ENCODE results near the gene EFCAB8.

EFCAB8 gene

GRCh38 chr20:32989507-32990283 is 131.0 kb downstream of the EFCAB8 start:
- no peaks in the 10 kb centered on the region for H3K4me1 ChIP-seq (ENCODE audit: low read length)
- no peak overlapping the region for H3K4me2 ChIP-seq (ENCODE audit: low read depth, low read length)
- H3K4me3 ChIP-seq (ENCODE audit: low read length), result no peak overlapping the region
- H2AFZ ChIP-seq (ENCODE audit: low read length), result no peak overlapping the region
- H3K27ac ChIP-seq (ENCODE audit: low read length), result no peak overlapping the region
- no peaks in the 10 kb centered on the region for H3K9me2 ChIP-seq (replicated peaks; ENCODE audit: insufficient read depth, low read length)
- H3F3A ChIP-seq (ENCODE audit: insufficient read depth, low read length), result no peaks in the 10 kb centered on the region
- no peaks in the 10 kb centered on the region for H3K79me2 ChIP-seq (ENCODE audit: low read length)
- no peak overlapping the region for H3K9ac ChIP-seq (ENCODE audit: low read length)
- H4K20me1 ChIP-seq (ENCODE audit: insufficient read depth, low read length), result no peaks in the 10 kb centered on the region
- TF ChIP-seq, protein P1, sequence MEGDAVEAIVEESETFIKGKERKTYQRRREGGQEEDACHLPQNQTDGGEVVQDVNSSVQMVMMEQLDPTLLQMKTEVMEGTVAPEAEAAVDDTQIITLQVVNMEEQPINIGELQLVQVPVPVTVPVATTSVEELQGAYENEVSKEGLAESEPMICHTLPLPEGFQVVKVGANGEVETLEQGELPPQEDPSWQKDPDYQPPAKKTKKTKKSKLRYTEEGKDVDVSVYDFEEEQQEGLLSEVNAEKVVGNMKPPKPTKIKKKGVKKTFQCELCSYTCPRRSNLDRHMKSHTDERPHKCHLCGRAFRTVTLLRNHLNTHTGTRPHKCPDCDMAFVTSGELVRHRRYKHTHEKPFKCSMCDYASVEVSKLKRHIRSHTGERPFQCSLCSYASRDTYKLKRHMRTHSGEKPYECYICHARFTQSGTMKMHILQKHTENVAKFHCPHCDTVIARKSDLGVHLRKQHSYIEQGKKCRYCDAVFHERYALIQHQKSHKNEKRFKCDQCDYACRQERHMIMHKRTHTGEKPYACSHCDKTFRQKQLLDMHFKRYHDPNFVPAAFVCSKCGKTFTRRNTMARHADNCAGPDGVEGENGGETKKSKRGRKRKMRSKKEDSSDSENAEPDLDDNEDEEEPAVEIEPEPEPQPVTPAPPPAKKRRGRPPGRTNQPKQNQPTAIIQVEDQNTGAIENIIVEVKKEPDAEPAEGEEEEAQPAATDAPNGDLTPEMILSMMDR (IDR thresholded peaks at IDR 0.05; ENCODE audit: low read length), result no peak
- no peak for TF ChIP-seq EZH2phosphoT487 (IDR thresholded peaks at IDR 0.05; ENCODE audit: low read length)
- TF ChIP-seq EZH2 (optimal IDR thresholded peaks at IDR 0.05; ENCODE audit: low read depth, low read length), result no peak
- H3K27me3 ChIP-seq (replicated peaks; ENCODE audit: insufficient read depth, low read length), result peaks cover 6% of the 10 kb centered on the region; the same call in 1 of the 2 replicates
- no peak for DNase-seq
- H3K9me3 ChIP-seq (replicated peaks; ENCODE audit: insufficient read depth, low read length), result no peaks in the 10 kb centered on the region
- H3K36me3 ChIP-seq (replicated peaks; ENCODE audit: insufficient read depth, low read length), result no peaks in the 10 kb centered on the region

DNA sequence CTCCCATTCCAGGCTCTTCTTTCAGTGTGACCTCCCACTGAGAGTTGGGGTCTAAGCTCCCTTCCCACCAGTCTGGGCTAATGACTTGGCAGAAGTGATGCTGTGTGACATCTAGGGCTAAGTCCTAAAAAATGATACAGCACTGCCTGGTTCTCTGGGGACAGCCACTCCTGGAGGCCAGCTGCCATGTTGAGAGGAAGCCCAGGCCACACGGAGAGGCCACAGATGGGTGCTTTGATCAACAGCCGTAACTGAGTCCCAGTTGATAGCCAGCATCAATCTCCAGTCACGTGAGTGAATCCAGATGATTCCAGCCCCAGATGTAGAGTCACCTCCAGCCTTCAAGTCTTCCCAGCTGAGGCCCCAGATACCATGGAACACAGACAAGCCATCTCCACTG is 131.7 kb downstream of the EFCAB8 start:
- peaks cover 6% of the 10 kb centered on the region; the same call in 1 of the 2 replicates for H3K27me3 ChIP-seq (replicated peaks; ENCODE audit: insufficient read depth, low read length)
- H3F3A ChIP-seq (ENCODE audit: insufficient read depth, low read length), result no peaks in the 10 kb centered on the region
- no peaks in the 10 kb centered on the region for H3K4me1 ChIP-seq (ENCODE audit: low read length)
- H3K9me2 ChIP-seq (replicated peaks; ENCODE audit: insufficient read depth, low read length), result no peaks in the 10 kb centered on the region
- H2AFZ ChIP-seq (ENCODE audit: low read length), result no peak overlapping the region
- H3K79me2 ChIP-seq (ENCODE audit: low read length), result no peaks in the 10 kb centered on the region
- no peaks in the 10 kb centered on the region for H3K36me3 ChIP-seq (replicated peaks; ENCODE audit: insufficient read depth, low read length)
- H3K9ac ChIP-seq (ENCODE audit: low read length), result no peak overlapping the region
- TF ChIP-seq EZH2 (optimal IDR thresholded peaks at IDR 0.05; ENCODE audit: low read depth, low read length), result no peak
- TF ChIP-seq, protein P1 (IDR thresholded peaks at IDR 0.05; ENCODE audit: low read length), result no peak
- TF ChIP-seq EZH2phosphoT487 (IDR thresholded peaks at IDR 0.05; ENCODE audit: low read length), result no peak
- no peak overlapping the region for H3K4me2 ChIP-seq (ENCODE audit: low read depth, low read length)
- H3K27ac ChIP-seq (ENCODE audit: low read length), result no peak overlapping the region
- H3K4me3 ChIP-seq (ENCODE audit: low read length), result no peak overlapping the region
- DNase-seq, result no peak
- no peaks in the 10 kb centered on the region for H3K9me3 ChIP-seq (replicated peaks; ENCODE audit: insufficient read depth, low read length)
- no peaks in the 10 kb centered on the region for H4K20me1 ChIP-seq (ENCODE audit: insufficient read depth, low read length)

- H3K79me2 ChIP-seq (ENCODE audit: low read length), result no peaks in the 10 kb centered on the region
- H3K27ac ChIP-seq (ENCODE audit: low read length), result no peak overlapping the region
- no peaks in the 10 kb centered on the region for H4K20me1 ChIP-seq (ENCODE audit: insufficient read depth, low read length)
- no peak overlapping the region for H3K9ac ChIP-seq (ENCODE audit: low read length)
- H3K36me3 ChIP-seq (replicated peaks; ENCODE audit: insufficient read depth, low read length), result no peaks in the 10 kb centered on the region
- no peak overlapping the region for H2AFZ ChIP-seq (ENCODE audit: low read length)
- H3K9me3 ChIP-seq (replicated peaks; ENCODE audit: insufficient read depth, low read length), result no peaks in the 10 kb centered on the region
- H3F3A ChIP-seq (ENCODE audit: insufficient read depth, low read length), result no peaks in the 10 kb centered on the region
- TF ChIP-seq, protein P1 (IDR thresholded peaks at IDR 0.05; ENCODE audit: low read length), result no peak
- TF ChIP-seq EZH2 (optimal IDR thresholded peaks at IDR 0.05; ENCODE audit: low read depth, low read length), result no peak
- TF ChIP-seq EZH2phosphoT487 (IDR thresholded peaks at IDR 0.05; ENCODE audit: low read length), result no peak
- no peak overlapping the region for H3K4me2 ChIP-seq (ENCODE audit: low read depth, low read length)
- no peak overlapping the region for H3K4me3 ChIP-seq (ENCODE audit: low read length)
- DNase-seq, result no peak
- 0 out of 2 replicates have a peak, but pooled peaks cover 3% of the 10 kb centered on the region for H3K27me3 ChIP-seq (replicated peaks; ENCODE audit: insufficient read depth, low read length)
- no peaks in the 10 kb centered on the region for H3K4me1 ChIP-seq (ENCODE audit: low read length)
- H3K9me2 ChIP-seq (replicated peaks; ENCODE audit: insufficient read depth, low read length), result no peaks in the 10 kb centered on the region
Measured at GRCh38 chr20:32991383-32991782, 132.7 kb downstream of the EFCAB8 start.
